ENCODE results near the gene PLOD1. TPM values are rescaled to one million over a fixed set of nuclear protein-coding genes. Genes with fewer than 3 reads are reported as not detected.
A peak's percentile ranks its signal among the peaks of the same experiment; 100 is the strongest.
"Not testable (repeated sequence)": the region's sequence is repeated elsewhere in the genome, so short reads cannot be mapped to it uniquely, and the experiment has no call there.

PLOD1 gene
- polyA plus RNA-seq, 3 donors: 92.9 to 115 (median 94.0) TPM

DNA sequence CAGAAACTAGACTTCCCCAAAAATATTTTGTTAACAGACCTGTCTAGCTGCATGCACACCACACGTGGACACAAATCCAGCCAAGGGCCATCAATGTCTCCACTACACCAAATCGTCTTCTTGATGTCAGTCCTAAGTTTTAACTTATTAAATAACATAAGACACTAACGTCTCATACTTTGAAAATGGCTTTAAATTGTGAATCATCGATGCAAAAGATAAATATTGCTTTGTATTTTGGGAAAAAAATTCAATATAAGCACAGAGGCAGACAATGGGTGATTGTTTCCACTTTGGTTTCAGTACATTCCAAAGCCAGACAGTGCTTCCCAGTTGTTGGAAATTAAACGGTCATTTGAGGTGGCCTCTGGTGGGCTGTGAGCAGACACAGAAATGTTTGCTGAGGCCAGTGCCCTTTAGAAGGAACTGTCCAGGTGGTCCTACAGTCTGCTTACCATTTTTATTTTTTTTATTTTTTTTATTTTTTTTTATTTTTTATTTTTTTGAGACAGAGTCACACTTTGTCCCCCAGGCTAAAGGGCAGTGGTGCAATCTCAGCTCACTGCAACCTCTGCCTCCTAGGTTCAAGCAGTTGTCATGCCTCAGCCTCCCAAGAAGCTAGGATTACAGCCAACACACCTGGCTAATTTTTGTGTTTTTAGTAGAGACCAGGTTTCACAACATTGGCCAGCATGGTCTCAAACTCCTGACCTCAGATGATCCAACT, 6.5 kb upstream of the PLOD1 start:
- no peak for DNase-seq (ENCODE audit: extremely low read depth in 1 of 11, low read depth in 9 of 11, low spot score in 4 of 11)

DNA sequence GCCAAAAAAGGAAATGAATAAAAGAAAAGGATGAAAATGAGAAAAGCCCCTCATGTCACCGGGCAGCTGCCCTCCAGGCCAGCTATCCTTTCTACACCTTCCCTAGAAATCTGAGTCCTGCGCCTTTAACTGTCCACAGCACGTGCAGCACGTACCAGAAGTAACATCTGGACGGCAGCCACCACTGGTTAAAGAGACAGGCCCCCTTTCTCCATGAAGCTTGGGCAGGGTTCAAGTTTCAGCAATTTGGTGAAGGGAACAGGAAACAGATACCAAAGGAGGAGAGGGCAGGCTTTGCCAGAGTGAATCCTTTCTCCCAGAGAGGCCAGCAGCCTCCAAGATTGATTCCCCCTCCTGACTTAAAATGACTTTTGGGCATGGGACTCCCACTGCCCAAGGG, 4.7 kb upstream of the PLOD1 start:
- peak in 6 of 11 donors; percentile 65 to 71 (median 70) for DNase-seq (ENCODE audit: extremely low read depth in 1 of 11, low read depth in 9 of 11, low spot score in 4 of 11)

DNA sequence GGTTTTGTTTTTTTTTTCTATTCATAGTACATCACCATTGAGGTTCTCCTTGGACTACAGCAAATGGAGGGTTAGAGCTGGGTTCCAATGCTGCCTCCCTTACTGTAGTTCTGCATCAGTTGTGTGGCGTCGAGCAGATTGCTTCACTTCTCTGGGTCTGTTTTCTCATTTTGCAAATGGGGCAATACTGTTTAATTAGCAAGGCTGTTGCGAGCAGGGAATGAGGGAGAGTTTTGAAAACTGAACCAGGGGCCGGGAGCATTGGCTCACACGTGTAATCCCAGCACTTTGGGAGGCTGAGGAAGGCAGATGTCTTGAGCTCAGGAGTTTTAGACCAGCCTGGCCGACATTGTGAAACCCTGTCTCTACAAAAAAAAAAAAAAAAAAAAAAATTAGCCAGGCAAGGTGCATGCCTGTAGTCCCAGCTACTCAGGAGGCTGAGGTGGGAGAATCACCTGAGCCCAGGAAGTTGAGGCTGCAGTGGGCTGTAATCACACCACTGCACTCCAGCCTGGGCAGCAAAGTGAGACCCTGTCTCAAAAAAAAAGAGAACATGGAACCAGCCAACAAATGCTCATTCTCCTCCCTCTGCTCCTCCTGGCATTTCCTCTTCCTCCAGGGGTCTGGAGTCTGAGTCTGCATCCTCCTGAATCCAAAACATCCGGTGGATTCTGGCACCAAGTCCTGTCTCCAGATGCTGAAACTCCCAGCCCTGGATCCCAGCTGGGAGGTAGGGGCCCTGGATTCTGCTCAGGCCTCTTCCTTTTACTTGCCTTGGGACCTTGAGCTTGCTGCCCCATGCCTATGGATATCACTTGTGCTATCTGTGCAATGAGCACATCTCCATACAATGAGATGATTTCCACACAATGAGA, 3.7 kb upstream of the PLOD1 start:
- DNase-seq (ENCODE audit: extremely low read depth in 1 of 11, low read depth in 9 of 11, low spot score in 4 of 11): no peak

DNA sequence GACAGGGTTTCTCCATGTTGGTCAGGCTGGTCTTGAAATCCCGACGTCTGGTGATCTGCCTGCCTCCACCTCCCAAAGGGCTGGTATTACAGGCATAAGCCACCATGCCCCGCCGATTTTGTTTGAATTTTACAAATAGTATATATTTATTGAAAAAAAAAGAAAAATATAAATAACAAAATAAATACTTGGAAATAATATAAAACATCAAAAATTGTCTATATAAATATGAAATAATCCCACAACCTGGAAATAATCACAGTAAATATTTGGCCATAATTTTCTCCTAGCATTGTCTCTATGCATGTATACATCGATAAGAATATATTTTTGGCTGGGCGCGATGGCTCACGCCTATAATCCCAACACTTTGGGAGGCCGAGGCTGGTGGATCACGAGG, 2.7 kb upstream of the PLOD1 start:
- no peak for DNase-seq (ENCODE audit: extremely low read depth in 1 of 11, low read depth in 9 of 11, low spot score in 4 of 11)

DNA sequence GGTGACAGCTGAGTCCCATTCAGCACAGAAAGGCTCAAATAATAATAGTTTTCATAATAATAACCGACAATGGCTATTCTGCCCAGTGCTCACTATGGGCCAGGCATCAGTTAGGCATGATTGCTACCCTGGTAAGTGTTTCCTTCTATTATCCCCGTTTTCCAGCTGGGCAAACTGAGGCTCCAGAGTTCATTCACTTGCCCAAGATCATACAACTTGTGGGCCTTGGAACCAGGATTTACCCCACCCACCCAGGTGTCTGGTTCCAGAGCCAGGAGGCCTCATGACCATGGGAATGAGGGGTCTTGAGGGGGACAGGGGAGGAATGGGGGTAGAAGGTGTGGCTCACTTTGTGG, 518 bp downstream of the PLOD1 start:
- DNase-seq (ENCODE audit: extremely low read depth in 1 of 11, low read depth in 9 of 11, low spot score in 4 of 11): no peak

DNA sequence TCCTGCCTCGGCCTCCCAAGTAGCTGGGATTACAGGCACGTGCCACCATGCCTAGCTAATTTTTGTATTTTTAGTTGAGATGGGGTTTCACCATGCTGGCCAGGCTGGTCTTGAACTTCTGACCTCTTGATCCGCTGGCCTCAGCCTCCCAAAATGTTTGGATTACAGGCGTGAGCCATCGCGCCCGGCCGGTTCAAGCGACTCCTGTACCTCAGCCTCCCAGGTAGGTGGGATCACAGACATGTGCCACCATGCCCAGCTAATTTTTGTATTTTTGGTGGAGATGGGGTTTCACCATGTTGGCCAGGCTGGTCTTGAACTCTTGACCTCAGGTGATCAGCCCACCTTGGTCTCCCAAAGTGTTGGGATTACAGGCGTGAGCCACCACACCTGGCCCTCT, 1.2 kb downstream of the PLOD1 start:
- DNase-seq (ENCODE audit: extremely low read depth in 1 of 11, low read depth in 9 of 11, low spot score in 4 of 11): not testable (repeated sequence)

DNA sequence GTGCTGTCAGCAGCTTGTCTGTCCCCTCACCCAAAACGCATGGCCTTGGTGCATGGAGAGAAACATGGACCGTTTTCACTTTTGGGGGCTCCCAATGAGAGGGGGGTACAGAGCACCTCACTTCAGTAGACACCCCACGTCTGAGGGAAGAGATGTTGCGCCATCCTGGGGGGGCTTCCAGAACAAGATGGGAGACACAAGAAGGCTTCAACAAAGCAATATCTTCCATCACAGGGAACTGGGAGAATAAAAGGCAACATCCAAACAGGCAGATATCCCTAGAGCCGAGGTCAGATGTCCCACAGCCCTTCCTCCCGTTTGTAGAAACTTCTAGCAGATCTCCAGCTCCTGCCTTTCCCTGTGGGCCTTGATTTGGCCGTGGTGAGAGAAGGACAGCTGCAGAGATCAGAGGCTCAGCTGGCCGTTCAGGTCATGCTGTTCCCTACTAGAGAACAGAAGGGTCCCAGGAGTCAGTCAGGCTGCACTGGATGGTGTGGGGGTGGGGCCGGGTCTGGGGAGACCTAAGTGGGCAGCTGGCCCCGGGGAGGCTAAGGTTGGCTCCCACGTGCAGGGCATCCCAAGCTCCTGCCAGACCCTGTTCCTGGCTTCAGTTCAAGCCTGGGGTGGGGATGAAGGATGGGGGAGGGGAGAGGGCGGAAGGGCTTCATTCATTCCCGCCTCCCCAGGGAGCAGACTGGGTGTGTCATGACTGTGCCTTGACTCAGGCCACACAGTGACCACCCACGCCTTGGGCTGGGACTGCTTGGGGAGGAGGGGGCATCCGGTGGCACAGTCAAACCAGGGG, 4.4 kb downstream of the PLOD1 start:
- DNase-seq (ENCODE audit: extremely low read depth in 1 of 11, low read depth in 9 of 11, low spot score in 4 of 11): no peak

DNA sequence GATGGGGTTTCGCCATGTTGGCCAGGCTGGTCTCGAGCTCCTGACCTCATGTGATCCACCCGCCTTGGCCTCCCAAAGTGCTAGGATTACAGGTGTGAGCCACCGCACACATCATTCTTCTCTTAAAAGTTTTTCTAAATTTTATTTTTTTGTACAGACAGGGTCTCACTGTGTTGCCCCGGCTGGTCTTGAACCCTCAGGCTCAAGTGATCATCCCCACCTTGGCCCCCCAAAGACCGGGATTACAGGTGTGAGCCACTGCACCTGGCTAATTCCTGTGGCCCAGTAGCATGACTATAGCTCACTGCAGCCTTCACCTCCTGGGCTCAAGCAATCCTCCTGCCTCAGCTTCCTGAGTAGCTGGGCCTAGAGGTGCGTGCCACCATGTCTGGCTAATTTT, 5.3 kb downstream of the PLOD1 start:
- DNase-seq (ENCODE audit: extremely low read depth in 1 of 11, low read depth in 9 of 11, low spot score in 4 of 11): not testable (repeated sequence)

DNA sequence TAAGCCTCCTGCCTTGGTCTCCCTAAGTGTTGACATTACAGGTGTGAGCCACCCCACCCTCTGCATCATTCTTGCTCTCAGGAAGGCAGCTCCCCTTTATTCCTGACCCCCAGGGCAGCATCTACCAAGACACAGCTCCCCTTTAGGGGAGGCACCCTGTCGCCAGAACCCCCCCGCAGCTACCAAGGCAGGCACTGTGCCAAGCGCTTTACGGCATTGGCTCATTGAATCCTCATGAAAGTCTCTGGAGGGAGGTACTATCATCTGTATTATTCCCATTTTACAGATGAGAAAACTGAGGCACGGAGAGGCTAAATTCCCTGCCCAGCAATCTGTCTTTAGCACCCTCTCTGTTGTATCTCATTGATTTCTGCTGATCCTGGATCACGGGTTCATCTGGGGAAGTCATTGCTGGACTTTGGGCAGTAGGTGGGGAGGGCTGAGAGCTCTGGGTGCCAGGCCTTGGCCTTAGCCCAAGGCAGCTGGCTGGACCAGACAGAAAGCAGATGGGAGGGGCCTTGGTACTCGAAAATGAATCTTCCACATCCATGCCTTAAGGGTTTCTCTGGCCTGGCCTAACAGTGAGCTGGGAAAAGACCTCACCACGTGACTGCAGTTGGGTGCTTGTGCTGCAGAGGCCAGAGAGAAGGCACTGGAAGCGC, 5.9 kb downstream of the PLOD1 start:
- no peak for DNase-seq (ENCODE audit: extremely low read depth in 1 of 11, low read depth in 9 of 11, low spot score in 4 of 11)

DNA sequence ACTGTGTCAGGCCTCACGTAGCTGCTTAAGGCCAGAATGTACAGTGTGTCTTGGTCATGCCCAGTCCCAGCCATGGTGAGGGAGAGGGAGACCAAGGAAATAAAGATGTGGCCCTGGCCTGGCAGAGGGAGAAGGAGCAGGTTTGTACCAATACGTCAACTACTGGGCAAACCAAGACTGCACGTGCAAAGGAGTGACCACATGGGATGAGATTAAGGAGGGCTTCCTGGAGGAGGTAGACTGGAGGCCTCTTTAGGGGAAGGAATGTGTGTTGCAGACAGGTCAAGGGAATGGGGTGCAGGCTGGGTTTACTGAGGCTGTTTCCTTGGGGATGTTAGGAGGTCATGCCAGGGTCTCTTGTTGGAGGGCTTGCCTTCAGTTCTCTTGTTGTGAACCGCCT, 7.8 kb downstream of the PLOD1 start:
- no peak for DNase-seq (ENCODE audit: extremely low read depth in 1 of 11, low read depth in 9 of 11, low spot score in 4 of 11)

DNA sequence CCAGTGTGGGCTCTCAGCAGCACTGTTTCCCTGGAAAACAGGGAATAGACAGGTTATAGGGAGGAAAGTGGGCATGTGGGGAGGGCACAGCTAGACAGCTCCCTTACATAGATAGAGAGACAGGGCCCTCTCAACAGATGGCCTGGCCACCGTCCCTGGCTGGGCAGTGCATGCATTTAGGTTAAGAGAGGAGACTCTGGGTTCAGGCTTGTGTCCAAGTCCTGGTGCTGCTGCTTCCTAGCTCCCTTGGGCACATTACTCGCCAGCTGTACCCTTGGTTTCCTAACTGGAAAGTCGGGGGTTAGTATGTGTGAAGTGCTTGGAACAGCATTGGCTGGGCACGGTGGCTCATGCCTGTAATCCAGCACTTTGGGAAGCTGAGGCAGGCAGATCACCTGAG, 9.1 kb downstream of the PLOD1 start:
- no peak for DNase-seq (ENCODE audit: extremely low read depth in 1 of 11, low read depth in 9 of 11, low spot score in 4 of 11)

DNA sequence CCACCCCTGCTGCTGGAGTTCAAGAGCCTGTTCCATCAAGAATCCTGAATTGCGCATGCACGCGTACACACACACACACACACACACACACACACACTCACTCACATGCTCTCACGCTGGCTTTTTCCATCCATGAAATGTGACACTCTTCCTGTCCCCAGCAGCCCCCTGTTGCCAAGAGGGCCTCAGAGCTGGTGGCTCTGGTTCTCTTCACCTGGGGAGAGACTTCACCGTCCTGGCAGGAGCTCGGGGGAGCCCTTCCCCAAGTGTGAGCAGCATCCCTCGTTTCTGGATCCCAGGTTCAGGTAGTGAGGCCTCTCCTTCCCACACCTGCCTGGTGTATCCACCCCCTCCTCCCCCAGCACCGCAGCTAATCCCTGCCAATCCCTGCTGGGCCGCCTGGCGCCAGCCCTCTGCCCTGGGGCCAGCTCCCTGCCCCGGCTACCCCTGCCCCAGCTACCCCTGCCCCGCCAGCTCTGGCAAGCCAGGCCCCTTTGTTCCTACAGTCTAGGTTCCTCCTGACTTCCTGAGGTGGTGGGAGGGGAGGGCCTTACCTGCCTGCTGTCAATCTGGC, 9.9 kb downstream of the PLOD1 start:
- peak in 8 of 11 donors; percentile 49 to 74 (median 62) for DNase-seq (ENCODE audit: extremely low read depth in 1 of 11, low read depth in 9 of 11, low spot score in 4 of 11)

DNA sequence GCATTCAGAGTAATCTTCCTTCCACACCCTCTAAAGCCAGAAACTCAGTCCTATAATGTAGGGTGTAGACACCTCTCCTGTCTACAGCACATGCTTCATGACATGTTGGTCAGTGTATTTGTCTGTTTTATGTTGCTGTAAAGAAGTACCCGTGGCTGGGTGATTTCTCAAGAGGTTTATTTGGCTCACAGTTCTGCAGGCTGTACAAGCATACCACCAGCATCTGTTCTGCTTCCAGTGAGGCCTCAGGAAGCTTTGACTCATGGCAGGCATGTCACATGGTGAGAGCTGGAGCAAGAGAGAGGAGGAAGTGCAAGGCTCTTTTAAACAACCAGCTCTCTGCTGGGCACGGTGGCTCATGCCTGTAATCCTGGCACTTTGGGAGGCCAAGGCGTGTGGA, 12.1 kb downstream of the PLOD1 start:
- DNase-seq (ENCODE audit: extremely low read depth in 1 of 11, low read depth in 9 of 11, low spot score in 4 of 11): no peak

DNA sequence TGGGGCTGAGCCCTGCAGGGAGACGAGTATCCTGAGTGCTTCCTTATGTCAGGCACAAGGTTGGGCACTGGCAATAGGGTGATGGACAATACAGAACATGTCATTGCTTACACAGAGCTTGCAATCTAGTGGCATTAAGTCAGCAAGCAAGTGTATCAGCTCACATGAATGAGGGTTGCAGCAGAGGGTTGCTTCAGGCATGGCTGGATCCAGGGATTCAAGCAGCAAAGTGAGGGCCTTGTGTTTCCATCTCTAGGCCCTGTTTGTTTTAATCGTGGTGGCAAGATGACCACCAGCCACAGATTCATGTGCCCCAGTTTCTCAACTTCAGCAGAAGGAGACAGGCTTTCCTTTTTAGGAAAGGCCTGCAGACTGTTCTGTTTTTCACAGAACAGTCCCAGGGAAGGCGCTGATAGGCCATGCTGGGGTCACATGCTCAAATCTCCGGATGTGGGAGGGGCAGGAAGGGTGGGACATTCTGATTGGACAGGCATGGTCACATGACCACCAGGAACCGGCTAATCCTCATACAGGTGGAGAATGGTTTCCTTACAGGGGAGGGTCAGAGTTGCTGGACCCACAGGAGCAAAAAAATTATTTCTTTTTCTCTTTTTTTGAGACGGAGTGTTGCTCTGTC, 14.4 kb downstream of the PLOD1 start:
- DNase-seq (ENCODE audit: extremely low read depth in 1 of 11, low read depth in 9 of 11, low spot score in 4 of 11): no peak

DNA sequence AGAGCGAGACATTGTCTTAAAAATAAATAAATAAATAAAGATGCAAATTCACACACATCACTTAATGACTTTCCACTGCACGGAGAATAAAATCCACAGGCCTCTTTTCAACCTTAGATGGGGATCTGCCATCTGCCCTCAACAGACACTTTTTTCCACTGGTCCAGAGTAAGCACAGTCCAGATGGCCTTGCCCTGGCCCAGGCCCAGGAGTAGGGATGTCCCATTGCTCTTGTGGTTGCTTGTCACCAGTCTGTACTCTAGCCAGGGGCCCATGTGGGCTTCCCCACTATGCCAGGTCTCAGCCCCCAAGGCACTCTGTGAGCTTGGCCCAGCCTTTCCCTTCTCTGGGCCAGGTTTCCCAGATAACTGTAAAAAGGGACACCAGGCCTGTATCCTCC, 17.4 kb downstream of the PLOD1 start:
- no peak for DNase-seq (ENCODE audit: extremely low read depth in 1 of 11, low read depth in 9 of 11, low spot score in 4 of 11)

DNA sequence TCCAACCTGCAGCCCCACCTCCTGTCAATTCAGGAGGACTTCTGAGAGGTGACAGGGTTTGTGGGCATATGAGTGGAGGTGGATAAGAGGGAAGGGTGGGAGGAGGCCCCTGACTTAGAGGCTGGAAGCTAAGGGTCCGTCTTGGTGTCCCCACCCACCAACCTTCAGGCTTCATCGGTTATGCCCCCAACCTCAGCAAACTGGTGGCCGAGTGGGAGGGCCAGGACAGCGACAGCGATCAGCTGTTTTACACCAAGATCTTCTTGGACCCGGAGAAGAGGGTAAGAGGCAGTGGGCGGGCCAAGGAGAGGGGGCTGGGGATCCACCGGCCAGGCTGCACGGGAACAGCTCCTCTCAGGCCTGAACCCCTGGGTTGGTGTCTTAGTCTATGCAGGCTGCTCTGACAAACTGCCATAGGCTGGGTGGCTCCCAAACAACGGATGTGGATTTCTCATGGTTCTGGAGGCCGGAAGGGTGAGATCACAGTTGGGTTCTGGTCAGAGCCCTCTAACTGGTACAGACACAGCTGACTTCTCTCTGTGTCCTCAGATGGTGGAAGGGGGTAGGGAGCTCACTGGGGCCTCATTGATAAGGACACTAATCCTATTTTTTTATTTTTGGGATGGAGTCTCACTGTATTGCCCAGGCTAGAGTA, 18.1 kb downstream of the PLOD1 start:
- no peak for DNase-seq (ENCODE audit: extremely low read depth in 1 of 11, low read depth in 9 of 11, low spot score in 4 of 11)

DNA sequence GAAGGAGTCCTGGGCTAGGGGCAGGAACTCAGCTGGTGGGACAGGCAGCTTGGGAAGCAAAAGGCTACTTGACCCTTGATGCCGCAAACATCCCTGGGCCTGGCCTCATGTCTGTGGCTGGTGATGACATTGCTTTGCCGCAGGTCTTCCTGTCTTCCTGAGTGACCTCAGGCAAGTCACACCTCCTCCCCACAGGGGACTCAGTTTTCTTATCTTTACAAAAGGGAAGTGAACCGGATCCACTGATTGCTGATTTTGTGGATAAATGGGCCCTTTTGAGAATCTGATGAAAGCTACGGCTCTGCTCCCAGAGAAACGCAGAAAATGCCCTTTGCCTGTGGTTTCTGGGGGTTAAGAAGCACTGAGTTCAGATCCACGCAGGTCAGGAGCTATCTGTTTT, 20.7 kb downstream of the PLOD1 start:
- no peak for DNase-seq (ENCODE audit: extremely low read depth in 1 of 11, low read depth in 9 of 11, low spot score in 4 of 11)

DNA sequence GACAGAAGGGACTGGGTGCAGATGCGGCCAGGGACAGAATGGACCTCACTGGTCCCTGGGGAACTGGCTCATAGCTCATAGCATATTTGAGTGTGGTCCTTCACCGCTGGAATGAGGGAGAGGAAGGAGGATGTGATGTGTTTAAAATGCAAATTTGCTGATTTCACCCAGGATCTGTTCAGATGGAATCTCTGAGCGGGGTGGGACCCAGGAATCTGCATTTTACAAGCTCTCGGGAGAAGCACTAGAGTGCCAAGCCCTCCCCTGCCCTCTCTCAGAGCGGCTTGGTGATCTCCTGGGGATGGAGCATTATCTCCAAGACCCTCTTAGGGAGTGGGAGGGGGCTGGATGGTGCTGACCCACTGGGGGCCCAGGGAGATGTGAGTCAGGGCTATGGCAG, 22.9 kb downstream of the PLOD1 start:
- DNase-seq (ENCODE audit: extremely low read depth in 1 of 11, low read depth in 9 of 11, low spot score in 4 of 11): no peak

All from renal cortex interstitium (tissue), 11 donors.